IPS DF 6.9 (cell line): Measurements from ENCODE around the gene ABHD17C.

Experiments
- DNase-seq: peaks from one replicate; pipeline ENCODE4 v3.0.0-alpha.2; 2013; ENCODE audit warnings: low read depth, low spot score
- H3K27ac ChIP-seq: one replicate; pipeline ENCODE4 v1.5.1; 2013; ENCODE audit warnings: low read length, control low read depth
- H3K27me3 ChIP-seq: 2 replicates; pipeline ENCODE4 v1.6.1; 2013; ENCODE audit warnings: mild to moderate bottlenecking, low read length; ENCODE audit not compliant: control insufficient read depth, insufficient read depth
- H3K36me3 ChIP-seq: 2 replicates; pipeline ENCODE4 v1.6.1; 2013; ENCODE audit warnings: low read length; ENCODE audit not compliant: control insufficient read depth, insufficient read depth
- H3K4me1 ChIP-seq: 2 replicates; pipeline ENCODE4 v1.6.1; 2013; ENCODE audit warnings: low read length; ENCODE audit not compliant: control insufficient read depth, insufficient read depth
- H3K4me3 ChIP-seq: 2 replicates; pipeline ENCODE4 v1.5.1; 2013; ENCODE audit warnings: mild to moderate bottlenecking, low read length
- H3K9me3 ChIP-seq: 2 replicates; pipeline ENCODE4 v1.6.1; 2013; ENCODE audit warnings: low read length, inconsistent platforms; ENCODE audit not compliant: control insufficient read depth, insufficient read depth
- WGBS: extraction: QIAGEN DNeasy Blood & Tissue Kit; methylation state at CpG from one replicate; pipeline ENCODE4 v1.1.7; 2013; ENCODE audit warnings: mixed read lengths, missing lambda C conversion rate; ENCODE audit not compliant: insufficient read length, insufficient coverage; 5-methylcytosine and 5-hydroxymethylcytosine counted together

ABHD17C gene

GRCh38 chr15:80779658-80780415 is 84.7 kb downstream of the ABHD17C start:
- no CpG with 5 or more reads among the region's 45 CpGs for WGBS
- H3K4me1 ChIP-seq: peaks cover 2% of the 10 kb centered on the region; the same call in 1 of the 2 replicates
- H3K9me3 ChIP-seq: no peaks in the 10 kb centered on the region
- H3K27ac ChIP-seq: no peak overlapping the region
- no peaks in the 10 kb centered on the region for H3K36me3 ChIP-seq
- peaks cover 12% of the 10 kb centered on the region for H3K27me3 ChIP-seq
- H3K4me3 ChIP-seq: peak overlapping the region; percentile 40; the same call in 1 of the 2 replicates
- no peak for DNase-seq

- peak overlapping the region; percentile 7; the same call in 1 of the 2 replicates for H3K4me3 ChIP-seq
- WGBS: no CpG with 5 or more reads among the region's 40 CpGs
- no peak overlapping the region for H3K27ac ChIP-seq
- H3K36me3 ChIP-seq: no peaks in the 10 kb centered on the region
- peaks cover 12% of the 10 kb centered on the region for H3K27me3 ChIP-seq
- DNase-seq: no peak
- H3K9me3 ChIP-seq: no peaks in the 10 kb centered on the region
- H3K4me1 ChIP-seq: peaks cover 2% of the 10 kb centered on the region; the same call in 1 of the 2 replicates
These were observed 85.5 kb downstream of the ABHD17C start for GRCh38 chr15:80780416-80781221.

GRCh38 chr15:80783260-80783659 is 88.2 kb downstream of the ABHD17C start:
- H3K27me3 ChIP-seq: peaks cover 12% of the 10 kb centered on the region
- no peaks in the 10 kb centered on the region for H3K36me3 ChIP-seq
- H3K4me3 ChIP-seq: no peak overlapping the region
- H3K27ac ChIP-seq: no peak overlapping the region
- no peaks in the 10 kb centered on the region for H3K9me3 ChIP-seq
- peaks cover 2% of the 10 kb centered on the region; the same call in 1 of the 2 replicates for H3K4me1 ChIP-seq
- DNase-seq: no peak

- H3K27ac ChIP-seq: no peak overlapping the region
- WGBS: no CpG with 5 or more reads among the region's 5 CpGs
- DNase-seq: no peak
These were observed 90.2 kb downstream of the ABHD17C start for GRCh38 chr15:80785335-80785734.

GRCh38 chr15:80785811-80786354 is 90.8 kb downstream of the ABHD17C start:
- Histone ChIP-seq H3K27ac (no peak overlapping the region), H3K9me3 (no peaks in the 10 kb centered on the region), H3K4me3 (no peak overlapping the region), H3K36me3 (no peaks in the 10 kb centered on the region), H3K4me1 (no peaks in the 10 kb centered on the region), H3K27me3 (no peaks in the 10 kb centered on the region)
- no peak for DNase-seq
- WGBS: no CpG with 5 or more reads among the region's 5 CpGs

More at GRCh38 chr15:80785335-80785734, 90.2 kb downstream of the ABHD17C start:
- Histone ChIP-seq H3K9me3 (no peaks in the 10 kb centered on the region), H3K27me3 (no peaks in the 10 kb centered on the region; the same call in 1 of the 2 replicates), H3K4me1 (no peaks in the 10 kb centered on the region), H3K4me3 (no peak overlapping the region), H3K36me3 (no peaks in the 10 kb centered on the region)

- H3K27me3 ChIP-seq: no peaks in the 10 kb centered on the region
- no peaks in the 10 kb centered on the region for H3K4me1 ChIP-seq
- H3K27ac ChIP-seq: no peak overlapping the region
- WGBS: no CpG with 5 or more reads among the region's 3 CpGs
- no peaks in the 10 kb centered on the region for H3K36me3 ChIP-seq
- no peak overlapping the region for H3K4me3 ChIP-seq
- no peaks in the 10 kb centered on the region for H3K9me3 ChIP-seq
- DNase-seq: no peak
These were observed 92.2 kb downstream of the ABHD17C start for GRCh38 chr15:80787316-80787715.

GRCh38 chr15:80788536-80788935 is 93.4 kb downstream of the ABHD17C start:
- Histone ChIP-seq H3K4me1 (no peaks in the 10 kb centered on the region), H3K27ac (no peak overlapping the region), H3K9me3 (no peaks in the 10 kb centered on the region), H3K27me3 (no peaks in the 10 kb centered on the region), H3K36me3 (no peaks in the 10 kb centered on the region), H3K4me3 (no peak overlapping the region)
- WGBS: no CpG with 5 or more reads among the region's 6 CpGs
- no peak for DNase-seq

- Histone ChIP-seq H3K9me3 (no peaks in the 10 kb centered on the region), H3K4me3 (no peak overlapping the region), H3K27ac (no peak overlapping the region), H3K27me3 (no peaks in the 10 kb centered on the region), H3K36me3 (no peaks in the 10 kb centered on the region), H3K4me1 (no peaks in the 10 kb centered on the region)
- no peak for DNase-seq
- no CpG with 5 or more reads among the region's 5 CpGs for WGBS
These were observed 94.2 kb downstream of the ABHD17C start for GRCh38 chr15:80789296-80789695.

GRCh38 chr15:80789796-80790195 is 94.7 kb downstream of the ABHD17C start:
- H3K36me3 ChIP-seq: no peaks in the 10 kb centered on the region

GRCh38 chr15:80790236-80790635 is 95.1 kb downstream of the ABHD17C start:
- Histone ChIP-seq H3K36me3 (no peaks in the 10 kb centered on the region), H3K4me3 (no peak overlapping the region), H3K9me3 (no peaks in the 10 kb centered on the region), H3K4me1 (no peaks in the 10 kb centered on the region), H3K27me3 (no peaks in the 10 kb centered on the region), H3K27ac (no peak overlapping the region)
- no CpG with 5 or more reads among the region's 5 CpGs for WGBS
- DNase-seq: no peak

More at GRCh38 chr15:80789796-80790195, 94.7 kb downstream of the ABHD17C start:
- Histone ChIP-seq H3K9me3 (no peaks in the 10 kb centered on the region), H3K27me3 (no peaks in the 10 kb centered on the region), H3K4me1 (no peaks in the 10 kb centered on the region), H3K4me3 (no peak overlapping the region), H3K27ac (no peak overlapping the region)
- no CpG with 5 or more reads among the region's 4 CpGs for whole genome bisulfite sequencing
- DNase-seq: no peak
